Thoracic aorta (tissue), 2 donors: ENCODE data around the gene MOCS1. TPM values are rescaled to one million over a fixed set of nuclear protein-coding genes. Genes with fewer than 3 reads are reported as not detected.

ENCODE experiments used
- ATAC-seq: fragments of 150-250 bp; one replicate; pipeline ENCODE4 v1.8.0; 2017; ENCODE audit warnings: low read depth; ENCODE audit not compliant: insufficient number of reproducible peaks, low FRiP score
- DNase-seq: peaks from one replicate; pipeline ENCODE4 v3.0.0-alpha.2; 2020; ENCODE audit warnings: low spot score
- H3K27ac ChIP-seq, 2 donors: fragments of 200-600 bp; sonication (generic); 1 replicate in 1 of 2; 2 replicates in 1 of 2; pipeline ENCODE4 v1.5.1; 2016; ENCODE audit warnings: mild to moderate bottlenecking in 2 of 2, moderate library complexity in 2 of 2
- H3K27me3 ChIP-seq: fragments of 200-600 bp; sonication (generic); replicated peaks from 2 replicates; pipeline ENCODE4 v1.6.0; 2016; ENCODE audit warnings: mild to moderate bottlenecking; ENCODE audit not compliant: insufficient read depth
- H3K36me3 ChIP-seq: fragments of 200-600 bp; sonication (generic); one replicate; pipeline ENCODE4 v1.5.1; 2016
- H3K4me1 ChIP-seq, 2 donors: fragments of 200-600 bp; sonication (generic); 1 replicate in 1 of 2; 2 replicates in 1 of 2; pipeline versions ENCODE4 v1.5.1 to v1.6.0; 2016; ENCODE audit warnings: low read depth in 2 of 2, mild to moderate bottlenecking in 1 of 2; ENCODE audit not compliant: control insufficient read depth in 1 of 2
- H3K4me3 ChIP-seq: fragments of 200-600 bp; sonication (generic); 2 replicates; pipeline ENCODE4 v1.5.1; 2016; ENCODE audit warnings: mild to moderate bottlenecking
- H3K9me3 ChIP-seq: fragments of 200-600 bp; sonication (generic); 2 replicates; pipeline ENCODE4 v1.5.1; 2016
- total RNA-seq, 2 donors: library from RNA; depleted of rRNA; stranded (reverse); fragments of >200 nt; gene quantifications; one replicate each; pipeline versions ENCODE4 v1.1.0 to v1.2.3, GENCODE V29; 2016
- TF ChIP-seq, protein P1 (sequence below): fragments of 200-600 bp; sonication (generic); IDR thresholded peaks from one replicate; pipeline ENCODE4 v1.5.1; 2019; ENCODE audit warnings: antibody characterized with exemption

MOCS1 gene
- total RNA-seq, 2 donors from 2014 or later = 29.1 to 44.9 TPM

DNA sequence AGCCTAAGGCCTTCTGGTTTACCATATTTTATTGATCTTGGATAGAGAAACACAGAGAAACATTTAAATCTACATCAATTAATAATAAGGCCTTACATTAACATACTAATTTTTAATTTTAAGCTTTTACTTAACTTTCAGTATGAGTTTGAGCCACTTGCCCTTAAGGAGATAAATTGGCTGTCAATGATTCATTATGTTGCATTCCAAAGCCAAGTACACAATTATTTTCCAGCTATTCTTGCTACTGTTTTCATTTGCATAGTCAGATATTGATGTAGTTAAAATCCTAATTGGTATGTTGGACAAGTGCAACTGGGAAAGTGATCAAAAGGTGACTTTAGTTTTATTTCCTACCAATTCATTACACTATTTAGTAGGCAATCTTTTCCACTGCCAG, 58.2 kb downstream of the MOCS1 start:
- Histone ChIP-seq H3K36me3 (peaks cover 57% of the 10 kb centered on the region), H3K27ac (no peak overlapping the region)
- TF ChIP-seq, protein P1, sequence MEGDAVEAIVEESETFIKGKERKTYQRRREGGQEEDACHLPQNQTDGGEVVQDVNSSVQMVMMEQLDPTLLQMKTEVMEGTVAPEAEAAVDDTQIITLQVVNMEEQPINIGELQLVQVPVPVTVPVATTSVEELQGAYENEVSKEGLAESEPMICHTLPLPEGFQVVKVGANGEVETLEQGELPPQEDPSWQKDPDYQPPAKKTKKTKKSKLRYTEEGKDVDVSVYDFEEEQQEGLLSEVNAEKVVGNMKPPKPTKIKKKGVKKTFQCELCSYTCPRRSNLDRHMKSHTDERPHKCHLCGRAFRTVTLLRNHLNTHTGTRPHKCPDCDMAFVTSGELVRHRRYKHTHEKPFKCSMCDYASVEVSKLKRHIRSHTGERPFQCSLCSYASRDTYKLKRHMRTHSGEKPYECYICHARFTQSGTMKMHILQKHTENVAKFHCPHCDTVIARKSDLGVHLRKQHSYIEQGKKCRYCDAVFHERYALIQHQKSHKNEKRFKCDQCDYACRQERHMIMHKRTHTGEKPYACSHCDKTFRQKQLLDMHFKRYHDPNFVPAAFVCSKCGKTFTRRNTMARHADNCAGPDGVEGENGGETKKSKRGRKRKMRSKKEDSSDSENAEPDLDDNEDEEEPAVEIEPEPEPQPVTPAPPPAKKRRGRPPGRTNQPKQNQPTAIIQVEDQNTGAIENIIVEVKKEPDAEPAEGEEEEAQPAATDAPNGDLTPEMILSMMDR = no peak

DNA sequence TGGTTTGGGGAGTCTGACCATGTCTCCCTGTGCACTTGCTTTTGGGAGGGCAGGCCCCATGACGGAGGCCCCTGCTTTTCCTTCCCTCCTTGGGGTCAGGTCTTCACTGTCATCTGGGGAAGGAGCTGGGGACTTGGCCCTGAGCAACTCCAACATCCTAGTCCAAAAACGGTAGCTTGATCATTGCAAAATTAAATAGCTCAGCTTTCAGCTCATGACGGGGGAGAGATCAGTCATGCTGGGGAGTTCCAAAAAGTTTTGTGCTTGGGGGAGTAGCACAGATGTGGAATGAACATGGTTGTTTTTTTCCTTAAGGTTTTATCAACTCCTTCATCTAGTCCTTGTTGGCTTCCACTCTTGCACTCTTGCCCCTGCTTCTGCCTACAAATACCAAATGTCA, 60.8 kb downstream of the MOCS1 start:
- H3K27me3 ChIP-seq = no peaks in the 10 kb centered on the region
- TF ChIP-seq, protein P1 = no peak
- H3K9me3 ChIP-seq = no peaks in the 10 kb centered on the region
- no peak overlapping the region for H3K4me3 ChIP-seq
- ATAC-seq (no peak), DNase-seq (no peak)
- H3K27ac ChIP-seq = no peak overlapping the region
- no peaks in the 10 kb centered on the region for H3K4me1 ChIP-seq
- H3K36me3 ChIP-seq = peaks cover 62% of the 10 kb centered on the region

More for the DNA sequence above, 58.2 kb downstream of the MOCS1 start:
- Histone ChIP-seq H3K9me3 (no peaks in the 10 kb centered on the region), H3K4me1 (peaks cover 13 to 24% of the 10 kb centered on the region in 2 donors), H3K4me3 (no peak overlapping the region), H3K27me3 (no peaks in the 10 kb centered on the region)
- ATAC-seq (no peak), DNase-seq (no peak)

DNA sequence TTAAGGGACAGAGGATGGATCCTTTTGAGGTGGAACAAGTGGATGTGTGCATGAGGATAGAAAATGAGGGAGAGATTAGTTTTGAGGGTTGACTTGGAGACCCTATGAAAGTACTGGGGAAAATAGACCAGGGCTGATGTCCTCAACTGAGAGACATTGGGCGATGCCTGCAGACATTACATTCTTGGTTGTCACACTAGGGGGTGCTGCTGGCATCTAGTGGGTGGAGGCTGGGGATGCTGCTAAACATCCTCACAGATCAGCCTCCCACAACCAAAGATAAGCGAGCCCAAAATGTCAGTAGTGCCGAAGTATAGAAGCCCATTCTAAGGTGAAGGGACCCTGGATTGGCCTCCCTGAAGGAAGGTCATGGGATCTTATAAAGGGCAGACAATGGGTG, 63.3 kb downstream of the MOCS1 start:
- TF ChIP-seq, protein P1 = no peak
- no peaks in the 10 kb centered on the region for H3K9me3 ChIP-seq
- no peaks in the 10 kb centered on the region for H3K4me1 ChIP-seq
- H3K36me3 ChIP-seq = peaks cover 52% of the 10 kb centered on the region
- H3K27ac ChIP-seq = peak overlapping the region in 1 of 2 donors; percentile 15
- no peak overlapping the region for H3K4me3 ChIP-seq
- DNase-seq (no peak), ATAC-seq (no peak)
- H3K27me3 ChIP-seq = no peaks in the 10 kb centered on the region

DNA sequence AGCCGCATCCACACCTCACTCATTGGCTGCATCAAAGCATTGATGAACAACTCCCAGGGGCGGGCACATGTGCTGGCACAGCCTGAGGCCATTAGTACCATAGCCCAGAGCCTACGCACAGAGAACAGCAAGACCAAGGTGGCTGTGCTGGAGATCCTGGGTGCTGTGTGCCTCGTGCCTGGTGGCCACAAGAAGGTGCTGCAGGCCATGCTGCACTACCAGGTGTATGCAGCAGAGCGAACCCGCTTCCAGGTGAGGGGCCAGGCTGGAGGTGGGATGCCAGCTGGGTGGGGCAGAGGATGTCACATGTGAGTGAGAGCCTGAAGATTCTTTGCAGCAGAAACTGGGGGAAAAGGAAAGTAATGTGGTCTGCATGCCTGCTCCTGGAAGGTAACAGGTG, 66.7 kb downstream of the MOCS1 start:
- Histone ChIP-seq H3K4me1 (peaks cover 3 to 6% of the 10 kb centered on the region in 2 donors), H3K9me3 (no peaks in the 10 kb centered on the region), H3K27me3 (no peaks in the 10 kb centered on the region), H3K4me3 (no peak overlapping the region), H3K36me3 (peaks cover 33% of the 10 kb centered on the region), H3K27ac (no peak overlapping the region)
- TF ChIP-seq, protein P1 = no peak
- ATAC-seq = no peak
- DNase-seq = no peak

DNA sequence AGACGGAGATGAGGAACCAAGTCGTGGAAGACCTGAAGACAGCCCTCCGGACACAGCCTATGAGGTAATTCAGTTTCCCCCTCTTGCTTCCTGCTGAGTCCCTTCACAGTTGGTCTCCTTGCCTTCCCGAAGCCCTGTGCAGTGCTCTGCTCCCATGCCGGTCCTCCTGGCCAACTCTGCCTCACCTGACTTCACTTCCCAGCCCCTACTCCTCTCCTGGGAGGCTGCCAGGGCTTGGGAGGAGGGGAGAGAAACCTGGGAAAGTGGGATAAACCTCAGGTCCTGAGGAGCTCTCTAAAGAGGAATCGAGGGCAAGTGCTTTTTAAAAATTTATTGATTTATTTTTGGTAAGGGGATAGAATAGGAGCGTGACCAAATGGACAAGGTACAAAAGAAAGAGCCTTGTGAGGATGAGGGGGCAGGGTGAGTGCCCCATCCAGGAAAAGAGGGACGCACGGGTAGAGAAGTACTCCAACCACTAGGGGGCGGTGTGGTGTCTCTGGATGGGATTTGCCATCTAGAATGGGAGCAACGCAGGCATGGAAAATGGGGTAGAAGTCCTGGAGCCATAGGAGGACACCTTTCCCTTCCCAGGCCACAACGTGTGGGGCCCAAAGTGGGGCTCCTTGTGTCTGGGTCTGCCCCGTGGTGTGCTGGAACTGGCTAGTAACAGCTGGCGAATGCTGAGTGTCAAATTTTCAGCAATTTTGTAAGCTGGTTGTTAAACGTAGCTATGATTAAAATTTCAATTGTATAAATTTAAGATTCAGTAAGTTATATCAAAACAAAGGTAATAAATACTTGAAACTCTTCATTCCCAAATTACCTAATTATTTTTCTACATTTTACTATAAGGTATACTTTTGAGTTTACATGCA, 69.0 kb downstream of the MOCS1 start:
- Histone ChIP-seq H3K36me3 (peaks cover 33% of the 10 kb centered on the region), H3K4me3 (no peak overlapping the region), H3K27ac (no peak overlapping the region), H3K4me1 (peaks cover 10 to 19% of the 10 kb centered on the region in 2 donors), H3K9me3 (no peaks in the 10 kb centered on the region), H3K27me3 (no peaks in the 10 kb centered on the region)
- TF ChIP-seq, protein P1 = peak; percentile 89
- peak; percentile 67 for ATAC-seq
- DNase-seq = no peak
